GM12878 (cell line): ENCODE data around the gene C3orf70. TPM values are rescaled to one million over a fixed set of nuclear protein-coding genes. Genes with fewer than 3 reads are reported as not detected.

Experiments
- ATAC-seq: fragments of 200-7000 bp; cut with Tn5 transposase; 3 replicates; pipeline ENCODE4 v1.9.1; 2020; ENCODE audit warnings: mild to moderate bottlenecking, moderate library complexity
- BruUV-seq: library from RNA; stranded (reverse); fragments of 400-500 nt; replicated peaks from 2 replicates; lab custom pipeline; 2021; lab: Mats Ljungman, UMichigan
- CTCF ChIA-PET: fragments of 300-600 bp; sonication (Branson Sonifier 250); formaldehyde crosslinking; extraction: SDS; loops from one replicate; lab custom pipeline; 2021; ENCODE audit warnings: inconsistent platforms; lab: Yijun Ruan, JAX
- POLR2A ChIA-PET: fragments of 350-600 bp; formaldehyde crosslinking; extraction: SDS; loops from one replicate; lab custom pipeline; 2021; ENCODE audit warnings: inconsistent platforms; lab: Charles Lee
- RAD21 ChIA-PET: fragments of 300-600 bp; sonication (Branson Sonifier 250); formaldehyde crosslinking; loops from one replicate; lab custom pipeline; 2023; ENCODE audit warnings: antibody characterized with exemption; ENCODE audit not compliant: unreplicated experiment; lab: Charles Lee
- SMC1A ChIA-PET: fragments of 300-600 bp; sonication (Branson Sonifier 250); formaldehyde crosslinking; loops from one replicate; lab custom pipeline; 2023; ENCODE audit not compliant: unreplicated experiment, uncharacterized antibody; lab: Charles Lee
- DNase-seq: peaks from one replicate; pipeline ENCODE4 v3.0.0-alpha.2; 2011; ENCODE audit warnings: low read depth, low spot score
- FAIRE-seq: peaks from 3 replicates; lab custom pipeline; 2011; peaks lifted over from hg19 to GRCh38; lab: Jason Lieb, UNC
- H2AFZ ChIP-seq: 2 replicates; pipeline ENCODE4 v1.6.0; 2011; ENCODE audit warnings: low read depth, low read length, control low read depth; ENCODE audit not compliant: control insufficient read depth
- H3K27ac ChIP-seq: 2 replicates; pipeline ENCODE4 v1.5.1; 2011; ENCODE audit warnings: control low read depth; ENCODE audit not compliant: control insufficient read depth, insufficient read depth
- H3K27me3 ChIP-seq, 2 experiments: replicated peaks in 1 of 2; 2 replicates each; pipeline versions ENCODE4 v1.6.0 to v1.6.1; 2011; ENCODE audit warnings: low read length in 1 of 2; ENCODE audit not compliant: control insufficient read depth in 2 of 2, insufficient read depth in 2 of 2
- H3K36me3 ChIP-seq, 2 experiments: 2 replicates each; pipeline ENCODE4 v1.5.1; 2011; ENCODE audit warnings: low read length in 1 of 2; ENCODE audit not compliant: control insufficient read depth in 2 of 2, insufficient read depth in 2 of 2
- H3K4me1 ChIP-seq: 2 replicates; pipeline ENCODE4 v1.6.1; 2011; ENCODE audit warnings: mild to moderate bottlenecking, low read length, moderate library complexity, mixed read lengths; ENCODE audit not compliant: control insufficient read depth, insufficient read depth
- H3K4me2 ChIP-seq: 2 replicates; pipeline ENCODE4 v1.6.0; 2011; ENCODE audit warnings: control low read depth; ENCODE audit not compliant: control insufficient read depth, insufficient read depth
- H3K4me3 ChIP-seq: fragments of 200-600 bp; sonication (generic); 2 replicates; pipeline ENCODE4 v1.5.1; 2016
- H3K79me2 ChIP-seq: 2 replicates; pipeline ENCODE4 v1.6.0; 2011; ENCODE audit warnings: low read length; ENCODE audit not compliant: control insufficient read depth, insufficient read depth
- H3K9ac ChIP-seq: 2 replicates; pipeline ENCODE4 v1.8.0; 2011; ENCODE audit warnings: low read length, control low read depth, mixed read lengths; ENCODE audit not compliant: control insufficient read depth, insufficient read depth
- H3K9me3 ChIP-seq: replicated peaks from 3 replicates; pipeline ENCODE4 v1.5.1; 2011; ENCODE audit warnings: mild to moderate bottlenecking, low read length; ENCODE audit not compliant: control insufficient read depth, insufficient read depth
- H4K20me1 ChIP-seq: 2 replicates; pipeline ENCODE4 v1.6.0; 2011; ENCODE audit not compliant: control insufficient read depth, insufficient read depth
- ATF7 ChIP-seq: fragments of 450-650 bp; IDR thresholded peaks from 2 replicates; pipeline ENCODE4 v1.6.1; 2016; ENCODE audit warnings: low read depth, mild to moderate bottlenecking
- BACH1 ChIP-seq: fragments of 450-650 bp; IDR thresholded peaks from 2 replicates; pipeline ENCODE4 v1.6.1; 2017; ENCODE audit warnings: mild to moderate bottlenecking, borderline replicate concordance
- CBFB ChIP-seq: IDR thresholded peaks from 2 replicates; pipeline ENCODE4 v1.6.1; 2016; ENCODE audit warnings: antibody characterized with exemption, low read depth
- CHD2 ChIP-seq: IDR thresholded peaks from 2 replicates; pipeline ENCODE4 v1.6.1; 2011; ENCODE audit warnings: low read depth, low read length, improper control_type of control experiment, borderline replicate concordance
- FOXM1 ChIP-seq: IDR thresholded peaks from 2 replicates; pipeline ENCODE4 v1.6.1; 2012; ENCODE audit warnings: low read depth, mild to moderate bottlenecking, inconsistent platforms, low read length, moderate library complexity
- GATAD2B ChIP-seq: fragments of 450-650 bp; conservative IDR thresholded peaks from 2 replicates; pipeline ENCODE4 v1.6.1; 2017; ENCODE audit warnings: low read depth, mild to moderate bottlenecking, moderate library complexity
- HDAC6 ChIP-seq: fragments of 200-600 bp; sonication (generic); IDR thresholded peaks from one replicate; pipeline ENCODE4 v1.8.0; 2017; ENCODE audit warnings: antibody characterized with exemption; ENCODE audit not compliant: unreplicated experiment
- IRF4 ChIP-seq: IDR thresholded peaks from 2 replicates; pipeline ENCODE4 v1.6.1; 2011; ENCODE audit warnings: low read depth, low read length
- KLF5 ChIP-seq: fragments of 450-650 bp; IDR thresholded peaks from 2 replicates; pipeline ENCODE4 v1.6.1; 2014; ENCODE audit warnings: mild to moderate bottlenecking; ENCODE audit not compliant: partially characterized antibody
- NR2F1 ChIP-seq: fragments of 450-650 bp; conservative IDR thresholded peaks from 2 replicates; pipeline ENCODE4 v1.6.1; 2017; ENCODE audit warnings: mild to moderate bottlenecking
- PAX5 ChIP-seq: IDR thresholded peaks from 2 replicates; pipeline ENCODE4 v1.6.1; 2011; ENCODE audit warnings: low read depth, low read length, borderline replicate concordance
- RUNX3 ChIP-seq: IDR thresholded peaks from 2 replicates; pipeline ENCODE4 v1.6.1; 2012; ENCODE audit warnings: low read length, inconsistent platforms
- SIX5 ChIP-seq: IDR thresholded peaks from 2 replicates; pipeline ENCODE4 v1.6.1; 2011; ENCODE audit warnings: mild to moderate bottlenecking, low read depth, low read length, moderate library complexity; ENCODE audit not compliant: severe bottlenecking
- TAF1 ChIP-seq: IDR thresholded peaks from 2 replicates; pipeline ENCODE4 v1.6.1; 2011; ENCODE audit warnings: mild to moderate bottlenecking, low read depth, low read length, borderline replicate concordance
- YBX1 ChIP-seq: fragments of 450-650 bp; IDR thresholded peaks from 2 replicates; pipeline ENCODE4 v1.6.1; 2016; ENCODE audit warnings: antibody characterized with exemption
- ZNF622 ChIP-seq: fragments of 450-650 bp; IDR thresholded peaks from 2 replicates; pipeline ENCODE4 v1.6.1; 2017; ENCODE audit warnings: mild to moderate bottlenecking, inconsistent platforms
- WGBS: methylation state at CpG from one replicate; pipeline ENCODE4 v1.1.6; 2016; ENCODE audit warnings: low lambda C conversion rate; ENCODE audit not compliant: insufficient replicate concordance, insufficient coverage; ENCODE audit errors: missing lambda C conversion rate; 5-methylcytosine and 5-hydroxymethylcytosine counted together
- in situ Hi-C: fragments of 300-500 bp; cut with MboI; formaldehyde crosslinking; loops from 9 replicates; pipeline ENCODE4 v1.14.3; 2018; ENCODE audit warnings: mixed read lengths
- intact Hi-C: fragments of 100-400 bp; cut with micrococcal nuclease; formaldehyde crosslinking; loops from one replicate; pipeline ENCODE4 v1.14.2; 2022; ENCODE audit not compliant: unreplicated experiment
- polyA plus RNA-seq, 11 experiments: library from polyadenylated mRNA; depleted of rRNA in 4 of 11; unstranded in 6 of 11; stranded (reverse) in 5 of 11; fragments of >200 nt; fragmentation: Nextera tagmentation in 4 of 11; fragmentation: Illumina TruSeq in 1 of 11; extraction: Ambion mirVana in 4 of 11; extraction: Trizol in 1 of 11; gene quantifications; 1 replicate in 1 of 11; 2 replicates in 10 of 11; pipeline versions ENCODE4 v1.2.1 to v1.2.3, GENCODE V29; 2011 to 2016; ENCODE audit warnings: inconsistent platforms in 2 of 11, missing spikeins in 2 of 11, low read depth in 1 of 11
- total RNA-seq, 4 experiments: library from RNA; depleted of rRNA in 3 of 4; stranded (reverse); fragments of >200 nt in 3 of 4; fragmentation: Illumina TruSeq in 1 of 4; extraction: Trizol in 1 of 4; gene quantifications; 2 replicates each; pipeline versions ENCODE4 v1.2.1 to v1.2.3, GENCODE V29; 2013 to 2021
- TF ChIP-seq, protein P1 (sequence below): fragments of 150-350 bp; IDR thresholded peaks from 2 replicates; pipeline ENCODE4 v1.6.1; 2014; ENCODE audit warnings: mild to moderate bottlenecking, low read depth, low read length
- TF ChIP-seq, protein P2 (sequence below): IDR thresholded peaks from 2 replicates; pipeline ENCODE4 v1.6.1; 2011; ENCODE audit warnings: borderline replicate concordance, low read depth, mild to moderate bottlenecking, moderate library complexity, low read length; ENCODE audit not compliant: insufficient read depth, poor library complexity, severe bottlenecking
- TF ChIP-seq, protein P3 (sequence below): fragments of 150-350 bp; IDR thresholded peaks from 2 replicates; pipeline ENCODE4 v1.6.1; 2016; ENCODE audit warnings: low read depth, low read length

The C3orf70 gene
- total and polyA plus RNA-seq, 10 of the 15 experiments (the other 5 are each of a cell fraction or from before 2014, with no cell fraction given) = 0.03 to 0.04 TPM; not detected in 8

DNA sequence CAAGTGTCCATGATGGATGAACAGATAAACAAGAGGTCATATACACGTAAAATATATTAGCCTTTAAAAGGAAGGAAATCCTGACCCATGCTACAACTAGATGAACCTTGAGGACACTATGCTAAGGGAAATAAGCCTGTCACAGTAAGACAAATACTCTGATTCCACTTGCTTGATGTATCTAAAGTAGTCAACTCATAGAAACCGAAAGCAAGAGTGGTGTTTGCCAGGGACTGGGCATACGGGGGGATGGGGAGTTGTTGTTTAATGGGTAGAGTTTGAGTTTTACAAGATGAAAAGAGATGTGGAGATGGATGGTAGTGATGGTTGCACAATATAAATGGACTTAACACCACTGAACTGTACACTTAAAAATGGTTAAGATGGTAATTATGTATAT, 65.4 kb downstream of the C3orf70 start:
- H3K4me3 ChIP-seq = no peak overlapping the region
- WGBS = 36% methylated on average over 3 of the region's 3 CpGs
- no peaks in the 10 kb centered on the region for H3K79me2 ChIP-seq
- ChIA-PET RAD21 (no interaction called here), CTCF (no interaction called here), SMC1A (interaction anchor here (1.7 kb wide), 1 partner anchor 89 kb away, joined by 6 read pairs; no protein-coding TSS in a partner anchor), POLR2A (no interaction called here)
- ATAC-seq = peak; percentile 48; the same call in 2 of the 3 replicates
- H3K9me3 ChIP-seq = no peaks in the 10 kb centered on the region
- H3K27me3 ChIP-seq = no peaks in the 10 kb centered on the region; a peak in 1 of 4 replicates
- intact Hi-C loops (no loop called here), in situ Hi-C loops (no loop called here)
- H4K20me1 ChIP-seq = no peaks in the 10 kb centered on the region
- no peak overlapping the region for H3K4me2 ChIP-seq
- no TSS peak for BruUV-seq
- H2AFZ ChIP-seq = no peak overlapping the region
- H3K27ac ChIP-seq = no peak overlapping the region
- H3K4me1 ChIP-seq = no peaks in the 10 kb centered on the region
- no peaks in the 10 kb centered on the region for H3K36me3 ChIP-seq
- FAIRE-seq = no peak
- no peak overlapping the region for H3K9ac ChIP-seq
- DNase-seq = no peak
- no peak for TF ChIP-seq NR2F1
- no peak for TF ChIP-seq TAF1
- TF ChIP-seq CBFB = no peak
- TF ChIP-seq CHD2 = no peak
- no peak for TF ChIP-seq YBX1
- no peak for TF ChIP-seq IRF4
- no peak for TF ChIP-seq GATAD2B
- no peak for TF ChIP-seq HDAC6
- no peak for TF ChIP-seq FOXM1
- no peak for TF ChIP-seq KLF5
- TF ChIP-seq BACH1 = no peak
- TF ChIP-seq, protein P1, sequence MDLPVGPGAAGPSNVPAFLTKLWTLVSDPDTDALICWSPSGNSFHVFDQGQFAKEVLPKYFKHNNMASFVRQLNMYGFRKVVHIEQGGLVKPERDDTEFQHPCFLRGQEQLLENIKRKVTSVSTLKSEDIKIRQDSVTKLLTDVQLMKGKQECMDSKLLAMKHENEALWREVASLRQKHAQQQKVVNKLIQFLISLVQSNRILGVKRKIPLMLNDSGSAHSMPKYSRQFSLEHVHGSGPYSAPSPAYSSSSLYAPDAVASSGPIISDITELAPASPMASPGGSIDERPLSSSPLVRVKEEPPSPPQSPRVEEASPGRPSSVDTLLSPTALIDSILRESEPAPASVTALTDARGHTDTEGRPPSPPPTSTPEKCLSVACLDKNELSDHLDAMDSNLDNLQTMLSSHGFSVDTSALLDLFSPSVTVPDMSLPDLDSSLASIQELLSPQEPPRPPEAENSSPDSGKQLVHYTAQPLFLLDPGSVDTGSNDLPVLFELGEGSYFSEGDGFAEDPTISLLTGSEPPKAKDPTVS = no peak
- TF ChIP-seq SIX5 = no peak
- no peak for TF ChIP-seq ZNF622
- TF ChIP-seq, protein P2, sequence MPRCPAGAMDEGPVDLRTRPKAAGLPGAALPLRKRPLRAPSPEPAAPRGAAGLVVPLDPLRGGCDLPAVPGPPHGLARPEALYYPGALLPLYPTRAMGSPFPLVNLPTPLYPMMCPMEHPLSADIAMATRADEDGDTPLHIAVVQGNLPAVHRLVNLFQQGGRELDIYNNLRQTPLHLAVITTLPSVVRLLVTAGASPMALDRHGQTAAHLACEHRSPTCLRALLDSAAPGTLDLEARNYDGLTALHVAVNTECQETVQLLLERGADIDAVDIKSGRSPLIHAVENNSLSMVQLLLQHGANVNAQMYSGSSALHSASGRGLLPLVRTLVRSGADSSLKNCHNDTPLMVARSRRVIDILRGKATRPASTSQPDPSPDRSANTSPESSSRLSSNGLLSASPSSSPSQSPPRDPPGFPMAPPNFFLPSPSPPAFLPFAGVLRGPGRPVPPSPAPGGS = no peak
- TF ChIP-seq RUNX3 = no peak
- TF ChIP-seq ATF7 = no peak
- TF ChIP-seq, protein P3, sequence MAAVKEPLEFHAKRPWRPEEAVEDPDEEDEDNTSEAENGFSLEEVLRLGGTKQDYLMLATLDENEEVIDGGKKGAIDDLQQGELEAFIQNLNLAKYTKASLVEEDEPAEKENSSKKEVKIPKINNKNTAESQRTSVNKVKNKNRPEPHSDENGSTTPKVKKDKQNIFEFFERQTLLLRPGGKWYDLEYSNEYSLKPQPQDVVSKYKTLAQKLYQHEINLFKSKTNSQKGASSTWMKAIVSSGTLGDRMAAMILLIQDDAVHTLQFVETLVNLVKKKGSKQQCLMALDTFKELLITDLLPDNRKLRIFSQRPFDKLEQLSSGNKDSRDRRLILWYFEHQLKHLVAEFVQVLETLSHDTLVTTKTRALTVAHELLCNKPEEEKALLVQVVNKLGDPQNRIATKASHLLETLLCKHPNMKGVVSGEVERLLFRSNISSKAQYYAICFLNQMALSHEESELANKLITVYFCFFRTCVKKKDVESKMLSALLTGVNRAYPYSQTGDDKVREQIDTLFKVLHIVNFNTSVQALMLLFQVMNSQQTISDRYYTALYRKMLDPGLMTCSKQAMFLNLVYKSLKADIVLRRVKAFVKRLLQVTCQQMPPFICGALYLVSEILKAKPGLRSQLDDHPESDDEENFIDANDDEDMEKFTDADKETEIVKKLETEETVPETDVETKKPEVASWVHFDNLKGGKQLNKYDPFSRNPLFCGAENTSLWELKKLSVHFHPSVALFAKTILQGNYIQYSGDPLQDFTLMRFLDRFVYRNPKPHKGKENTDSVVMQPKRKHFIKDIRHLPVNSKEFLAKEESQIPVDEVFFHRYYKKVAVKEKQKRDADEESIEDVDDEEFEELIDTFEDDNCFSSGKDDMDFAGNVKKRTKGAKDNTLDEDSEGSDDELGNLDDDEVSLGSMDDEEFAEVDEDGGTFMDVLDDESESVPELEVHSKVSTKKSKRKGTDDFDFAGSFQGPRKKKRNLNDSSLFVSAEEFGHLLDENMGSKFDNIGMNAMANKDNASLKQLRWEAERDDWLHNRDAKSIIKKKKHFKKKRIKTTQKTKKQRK = no peak
- no peak for TF ChIP-seq PAX5
